Panc1 (cell line): ENCODE data around the gene MAP2K5.

Source experiments
- CTCF ChIP-seq: fragments of 450-650 bp; IDR thresholded peaks from 2 replicates; pipeline ENCODE4 v1.5.1; 2017; ENCODE audit warnings: mild to moderate bottlenecking
- SIN3A ChIP-seq: IDR thresholded peaks from 2 replicates; pipeline ENCODE4 v1.6.1; 2012; ENCODE audit warnings: low read depth, mild to moderate bottlenecking, low read length, moderate library complexity, borderline replicate concordance; ENCODE audit not compliant: insufficient read depth

DNA sequence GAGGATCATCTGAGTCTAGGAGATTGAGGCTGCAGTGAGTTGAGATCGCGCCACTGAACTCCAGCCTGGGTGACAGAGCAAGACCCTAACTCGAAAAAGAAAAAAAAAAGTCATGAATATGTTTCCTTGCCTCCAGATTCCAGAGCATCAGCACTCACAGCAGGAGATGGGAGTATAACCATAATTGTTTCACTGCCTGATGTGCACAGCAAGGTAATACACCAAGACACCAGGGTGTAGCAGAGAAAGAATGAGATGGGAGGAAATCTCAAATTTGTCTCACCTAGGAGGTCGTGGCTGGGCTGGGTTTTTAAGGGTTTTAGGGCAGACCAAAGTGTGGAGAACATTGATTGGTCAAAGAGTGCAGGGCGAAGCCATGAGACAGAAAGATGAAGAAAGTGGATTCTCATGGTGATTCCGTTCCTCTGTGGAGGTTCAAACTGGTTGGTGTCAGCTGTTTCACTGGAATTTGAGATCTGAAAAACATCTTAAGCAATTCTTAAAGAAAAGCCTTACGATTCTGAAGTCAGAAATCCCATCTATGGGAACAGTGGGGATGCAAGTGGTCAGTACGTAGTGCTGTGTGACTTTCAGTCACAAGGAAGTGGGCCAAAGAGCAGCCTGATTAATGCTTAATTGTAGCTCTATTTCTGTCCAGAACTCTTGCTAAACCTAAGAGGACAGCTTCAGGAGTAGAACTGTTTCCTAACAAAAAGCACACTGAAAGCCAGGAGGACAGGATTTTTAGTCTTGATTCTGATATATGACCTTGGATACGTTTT lies 29.4 kb upstream of the MAP2K5 start:
- TF ChIP-seq CTCF (no peak), SIN3A (no peak)
